K562 (cell line): ENCODE measurements around the gene SIGLEC11. TPM values are rescaled to one million over a fixed set of nuclear protein-coding genes. Genes with fewer than 3 reads are reported as not detected.

Experiments
- CBX3 ChIP-seq, 2 experiments: IDR thresholded peaks; 1 replicate in 1 of 2; 2 replicates in 1 of 2; pipeline ENCODE4 v1.6.1; 2012; ENCODE audit warnings: inconsistent platforms in 2 of 2, low read length in 2 of 2, borderline replicate concordance in 1 of 2, control low read depth in 1 of 2
- POLR2AphosphoS2 ChIP-seq: IDR thresholded peaks from 2 replicates; pipeline ENCODE4 v1.6.1; 2012; ENCODE audit warnings: low read length, improper control_type of control experiment
- POLR2H ChIP-seq: IDR thresholded peaks from 2 replicates; pipeline ENCODE4 v1.6.1; 2016; ENCODE audit warnings: missing genetic modification characterization, low read depth, mild to moderate bottlenecking, control low read depth, missing compliant biosample characterization, moderate library complexity
- RBFOX2 ChIP-seq: fragments of 200-400 bp; formaldehyde crosslinking; IDR thresholded peaks from 2 replicates; pipeline ENCODE4 v1.6.1; 2017; ENCODE audit warnings: low read depth, mild to moderate bottlenecking, low read length, moderate library complexity
- TBL1XR1 ChIP-seq, 2 experiments: IDR thresholded peaks; 2 replicates each; pipeline ENCODE4 v1.6.1; 2012; ENCODE audit warnings: improper control_type of control experiment in 2 of 2, low read length in 2 of 2, mild to moderate bottlenecking in 1 of 2
- TRIM25 ChIP-seq: fragments of 450-650 bp; IDR thresholded peaks from 2 replicates; pipeline ENCODE4 v1.7.0; 2016; ENCODE audit warnings: borderline replicate concordance
- ZBTB26 ChIP-seq: fragments of 450-650 bp; formaldehyde crosslinking; IDR thresholded peaks from 2 replicates; pipeline ENCODE4 v1.4.0; 2022; ENCODE audit warnings: missing genetic modification characterization
- ZKSCAN1 ChIP-seq: fragments of 150-350 bp; IDR thresholded peaks from 2 replicates; pipeline ENCODE4 v1.6.1; 2016; ENCODE audit warnings: low read depth, low read length
- ZNF212 ChIP-seq: fragments of 450-650 bp; formaldehyde crosslinking; IDR thresholded peaks from 2 replicates; pipeline ENCODE4 v1.4.0; 2020; ENCODE audit warnings: mild to moderate bottlenecking
- ZNF431 ChIP-seq: sonication (generic); formaldehyde crosslinking; IDR thresholded peaks from 2 replicates; pipeline ENCODE4 v1.8.0; 2022; ENCODE audit warnings: mild to moderate bottlenecking, missing genetic modification reagents
- ZNF449 ChIP-seq: fragments of 250-450 bp; sonication (Bioruptor Pico); IDR thresholded peaks from 2 replicates; pipeline ENCODE4 v1.8.0; 2022; ENCODE audit warnings: moderate library complexity, mild to moderate bottlenecking, inconsistent platforms
- polyA plus RNA-seq, 8 experiments: library from polyadenylated mRNA; depleted of rRNA in 4 of 8; stranded (reverse) in 5 of 8; unstranded in 3 of 8; fragments of >200 nt; fragmentation: Nextera tagmentation in 2 of 8; fragmentation: Illumina TruSeq in 1 of 8; extraction: Ambion mirVana in 2 of 8; extraction: Trizol in 1 of 8; gene quantifications; 2 replicates each; pipeline versions ENCODE4 v1.2.1 to v1.2.3, GENCODE V29; 2011 to 2014; ENCODE audit warnings: inconsistent platforms in 1 of 8, missing spikeins in 1 of 8
- total RNA-seq, 7 experiments: library from RNA; depleted of rRNA in 6 of 7; stranded (reverse); fragments of >200 nt in 6 of 7; fragmentation: Illumina TruSeq in 2 of 7; extraction: Trizol in 2 of 7; gene quantifications; 2 replicates each; pipeline versions ENCODE4 v1.2.1 to v1.2.3, GENCODE V29; 2011 to 2021; ENCODE audit warnings: low replicate concordance in 1 of 7

Gene SIGLEC11
- total and polyA plus RNA-seq, 9 of the 15 experiments (the other 6 are each of a cell fraction or from before 2014, with no cell fraction given): not detected

- TF ChIP-seq ZNF449 (no peak), POLR2H (tag) (peak; percentile 5; the same call in 1 of the 2 replicates), TBL1XR1 (IDR thresholded peaks at IDR 0.05; ENCODE audit: low read length in 2 of 2) (peak in 1 of 2 experiments; percentile 1; a peak in 1 of 4 replicates), RBFOX2 (0 out of 2 replicates have a peak, but pooled peaks have one; percentile 7), ZNF431 (no peak), ZNF212 (no peak), POLR2AphosphoS2 (peak; percentile 86; the same call in 1 of the 2 replicates), ZKSCAN1 (0 out of 2 replicates have a peak, but pooled peaks have one; percentile 26), ZBTB26 (CRISPR knock-in tag) (0 out of 2 replicates have a peak, but pooled peaks have one; percentile 34), CBX3 (IDR thresholded peaks at IDR 0.05; ENCODE audit: borderline replicate concordance in 1 of 2, low read length in 2 of 2) (no peak), TRIM25 (no peak)
Measured at GRCh38 chr19:49931293-49932040, 29.5 kb downstream of the SIGLEC11 start (continued).
